Suppressor macrophage treated with lipopolysaccharide for 4 hours (primary cell): ENCODE results near the gene NAPB.

Experiments
- DNase-seq: peaks from one replicate; pipeline ENCODE4 v3.0.0-alpha.2; 2020

NAPB gene

GRCh38 chr20:23403751-23404150 lies 17.5 kb downstream of the NAPB start:
- no peak for DNase-seq

- DNase-seq = no peak
Measured at GRCh38 chr20:23401051-23401450, 20.2 kb downstream of the NAPB start.

- peak; percentile 47 for DNase-seq
Measured at GRCh38 chr20:23399568-23400241, 21.6 kb downstream of the NAPB start.

- DNase-seq = peak; percentile 67
Measured at GRCh38 chr20:23397961-23398360, 23.3 kb downstream of the NAPB start.

GRCh38 chr20:23396950-23397627 lies 24.2 kb downstream of the NAPB start:
- DNase-seq = no peak

- DNase-seq = no peak
Measured at GRCh38 chr20:23393996-23394775, 27.1 kb downstream of the NAPB start.

- no peak for DNase-seq
Measured at GRCh38 chr20:23391707-23392310, 29.5 kb downstream of the NAPB start.

- DNase-seq = no peak
Measured at GRCh38 chr20:23390091-23390774, 31.1 kb downstream of the NAPB start.

- no peak for DNase-seq
Measured at GRCh38 chr20:23387118-23387443, 34.2 kb downstream of the NAPB start.

GRCh38 chr20:23386304-23387117 lies 34.8 kb downstream of the NAPB start:
- DNase-seq = no peak

- no peak for DNase-seq
Measured at GRCh38 chr20:23381876-23382275, 39.4 kb downstream of the NAPB start.

- DNase-seq = no peak
Measured at GRCh38 chr20:23379772-23380171, 41.5 kb downstream of the NAPB start.

- DNase-seq = no peak
Measured at GRCh38 chr20:23375827-23376226, 45.5 kb downstream of the NAPB start.

- DNase-seq = no peak
Measured at GRCh38 chr20:23374441-23374840, 46.8 kb downstream of the NAPB start.

GRCh38 chr20:23371496-23371895 lies 49.8 kb downstream of the NAPB start:
- peak; percentile 68 for DNase-seq

- DNase-seq = no peak
Measured at GRCh38 chr20:23370873-23371272, 50.4 kb downstream of the NAPB start.

- DNase-seq = no peak
Measured at GRCh38 chr20:23370274-23370673, 51.0 kb downstream of the NAPB start.

GRCh38 chr20:23369072-23369823 lies 52.0 kb downstream of the NAPB start:
- no peak for DNase-seq

- no peak for DNase-seq
Measured at GRCh38 chr20:23368316-23369071, 52.8 kb downstream of the NAPB start.

GRCh38 chr20:23367770-23368169 lies 53.5 kb downstream of the NAPB start:
- peak; percentile 14 for DNase-seq

GRCh38 chr20:23366384-23366783 lies 54.9 kb downstream of the NAPB start:
- DNase-seq = peak; percentile 81
